ENCODE results near the gene DNAJC4.
A peak's percentile ranks its signal among the peaks of the same experiment; 100 is the strongest.

The DNAJC4 gene

DNA sequence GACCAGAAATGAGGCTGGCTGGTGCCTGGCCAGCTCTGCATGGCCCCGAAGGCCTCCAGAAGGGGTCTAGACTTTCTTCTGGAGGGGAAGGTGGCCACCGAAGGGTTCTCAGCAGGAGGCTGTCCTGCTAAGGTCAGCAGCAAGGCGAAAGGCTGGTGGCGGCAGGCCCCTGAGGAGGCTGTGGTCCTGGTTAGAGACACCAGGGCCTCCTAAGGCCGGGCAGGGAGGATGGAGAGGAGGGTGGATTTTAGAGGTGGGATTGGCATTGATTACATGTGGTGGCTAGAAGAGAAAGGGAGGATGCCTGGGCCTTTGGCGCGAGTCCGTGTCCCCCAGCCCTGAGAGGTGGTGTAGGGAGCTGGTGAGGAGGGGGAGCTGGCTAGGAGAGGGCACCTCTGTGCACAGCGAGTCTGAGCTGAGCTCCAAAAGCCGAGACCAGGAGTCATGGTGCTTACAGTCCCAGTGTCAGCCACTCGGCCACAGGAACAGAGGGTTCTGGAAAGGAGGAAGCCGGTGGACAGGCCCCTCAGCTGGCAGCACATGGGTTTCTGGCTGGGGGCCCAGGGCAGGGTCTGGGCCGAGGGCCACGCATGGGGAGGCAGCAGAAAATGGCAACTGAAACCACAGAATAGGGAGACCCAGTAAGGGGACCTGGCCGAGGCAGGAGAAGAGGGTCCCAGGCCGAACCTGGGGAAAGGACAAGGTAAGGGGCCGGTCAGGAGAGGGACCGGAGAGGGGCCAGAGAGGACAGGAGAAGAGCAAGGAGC is 21.4 kb upstream of the DNAJC4 start:
- no peak for DNase-seq

DNA sequence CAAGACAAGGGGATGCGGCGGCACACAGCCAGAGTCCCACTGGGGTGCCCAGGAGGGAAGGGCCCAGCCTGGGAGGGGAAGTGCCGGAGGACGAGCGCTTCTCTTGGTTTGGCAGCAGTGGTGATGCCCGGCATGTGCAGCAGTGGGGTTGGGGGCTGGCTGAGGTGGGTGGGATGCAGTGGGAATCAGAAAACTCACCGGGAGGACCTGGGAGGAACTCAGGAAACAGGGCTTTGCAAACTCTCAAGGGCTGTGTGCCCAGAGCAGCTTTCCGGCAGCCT is 20.8 kb upstream of the DNAJC4 start:
- DNase-seq: no peak

DNA sequence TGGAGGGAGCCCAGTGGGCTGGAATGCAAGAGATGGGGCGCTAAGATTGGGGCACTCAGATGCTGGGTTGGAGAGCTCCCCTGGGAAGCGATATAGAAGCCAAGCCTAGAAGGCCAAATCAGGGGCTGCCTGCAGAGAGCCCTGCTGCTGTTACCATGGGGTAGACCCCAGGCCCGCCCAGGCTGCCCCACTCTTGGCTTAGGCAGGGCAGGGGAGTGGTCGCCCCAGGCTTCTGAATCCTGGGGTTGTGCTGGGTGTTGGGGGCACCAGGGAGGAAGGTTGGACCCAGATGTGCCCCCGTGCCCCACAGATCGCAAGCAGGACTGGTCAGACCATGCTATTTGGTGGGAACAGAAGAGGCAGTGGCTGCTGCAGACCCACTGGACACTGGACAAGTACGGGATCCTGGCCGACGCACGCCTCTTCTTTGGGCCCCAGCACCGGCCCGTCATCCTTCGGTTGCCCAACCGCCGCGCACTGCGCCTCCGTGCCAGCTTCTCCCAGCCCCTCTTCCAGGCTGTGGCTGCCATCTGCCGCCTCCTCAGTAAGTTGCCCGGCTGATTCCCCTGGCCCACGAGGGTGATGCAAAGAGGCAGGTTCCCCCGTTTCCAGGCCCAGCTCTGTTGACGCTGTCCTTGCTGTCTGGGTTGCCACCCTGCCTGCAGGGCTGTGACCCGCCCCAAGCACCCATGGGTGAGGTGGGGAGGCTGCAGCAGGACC is 19.9 kb upstream of the DNAJC4 start:
- DNase-seq: peak; percentile 52

DNA sequence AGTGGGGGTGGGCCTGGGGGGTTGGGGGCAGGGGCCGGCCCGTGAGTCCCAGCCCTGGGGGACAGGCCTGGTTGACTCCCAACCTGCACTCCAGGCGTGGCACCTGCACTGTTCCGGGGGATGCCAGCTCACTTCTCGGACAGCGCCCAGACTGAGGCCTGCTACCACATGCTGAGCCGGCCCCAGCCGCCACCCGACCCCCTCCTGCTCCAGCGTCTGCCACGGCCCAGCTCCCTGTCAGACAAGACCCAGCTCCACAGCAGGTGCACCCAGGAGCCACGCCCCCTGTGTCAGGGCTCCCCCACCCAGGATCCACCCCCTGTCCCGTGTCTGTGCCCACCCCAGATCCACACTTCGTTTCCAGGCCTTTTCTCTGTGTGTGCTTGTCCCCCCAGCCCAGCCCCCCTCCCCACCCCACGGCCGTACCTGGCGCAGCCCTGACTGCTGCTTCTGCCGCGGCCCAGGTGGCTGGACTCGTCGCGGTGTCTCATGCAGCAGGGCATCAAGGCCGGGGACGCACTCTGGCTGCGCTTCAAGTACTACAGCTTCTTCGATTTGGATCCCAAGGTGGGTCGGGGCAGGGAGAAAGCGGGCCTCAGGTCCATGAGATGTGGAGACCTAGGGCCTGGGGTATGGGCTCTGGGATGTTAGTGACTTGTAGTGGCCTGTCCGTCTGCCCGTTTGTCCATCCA is 19.0 kb upstream of the DNAJC4 start:
- DNase-seq: no peak

DNA sequence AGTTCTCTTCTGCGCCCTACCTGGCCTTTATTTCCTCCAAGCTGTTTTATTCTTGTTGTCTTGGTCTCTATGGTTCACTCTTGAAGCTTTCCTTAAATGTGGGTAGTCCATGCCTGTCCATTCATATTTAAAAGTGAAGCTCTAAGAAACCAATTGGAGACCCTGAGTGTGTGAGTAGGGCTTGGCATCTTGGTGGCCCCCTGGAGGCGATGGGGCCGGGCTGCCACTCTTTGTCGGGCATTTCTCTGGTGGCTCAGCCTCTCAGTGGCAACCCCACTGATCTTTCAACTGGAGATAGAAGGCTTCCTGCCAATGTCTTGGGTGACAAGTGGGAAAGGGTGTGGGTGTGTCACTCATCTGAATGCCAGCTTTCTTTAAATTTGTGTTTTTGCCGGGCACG is 13.5 kb upstream of the DNAJC4 start:
- no peak for DNase-seq

DNA sequence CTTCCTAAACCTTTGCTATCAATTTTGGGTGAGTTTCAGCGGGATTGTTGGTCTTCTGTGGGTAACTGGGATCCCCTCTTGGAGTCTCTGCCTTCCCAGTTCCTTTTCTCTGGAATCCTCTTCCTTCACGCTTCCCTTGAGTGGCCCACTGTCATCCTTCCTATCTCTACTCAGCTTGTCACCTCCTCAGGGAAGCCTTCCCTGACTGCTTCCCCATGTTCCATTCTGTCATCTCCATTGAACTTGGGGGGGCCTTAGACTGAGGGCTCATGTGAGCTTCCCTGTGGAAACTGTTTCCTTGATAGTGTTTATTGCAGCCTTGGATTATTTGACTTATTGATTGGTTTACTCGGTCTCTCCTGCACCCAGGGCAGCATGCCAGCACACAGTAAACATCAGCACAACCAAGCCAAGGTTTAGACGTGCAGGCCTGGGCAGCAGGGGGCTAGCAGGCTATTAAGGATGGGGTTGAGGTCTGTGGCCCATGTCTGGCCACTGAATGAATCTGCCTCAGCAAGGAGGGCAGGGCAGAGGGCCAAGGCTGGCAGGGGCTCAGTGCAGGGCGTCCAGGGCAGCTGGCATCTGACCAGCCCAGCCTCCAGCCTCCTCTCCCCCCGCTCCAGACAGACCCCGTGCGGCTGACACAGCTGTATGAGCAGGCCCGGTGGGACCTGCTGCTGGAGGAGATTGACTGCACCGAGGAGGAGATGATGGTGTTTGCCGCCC is 11.6 kb upstream of the DNAJC4 start:
- no peak for DNase-seq

DNA sequence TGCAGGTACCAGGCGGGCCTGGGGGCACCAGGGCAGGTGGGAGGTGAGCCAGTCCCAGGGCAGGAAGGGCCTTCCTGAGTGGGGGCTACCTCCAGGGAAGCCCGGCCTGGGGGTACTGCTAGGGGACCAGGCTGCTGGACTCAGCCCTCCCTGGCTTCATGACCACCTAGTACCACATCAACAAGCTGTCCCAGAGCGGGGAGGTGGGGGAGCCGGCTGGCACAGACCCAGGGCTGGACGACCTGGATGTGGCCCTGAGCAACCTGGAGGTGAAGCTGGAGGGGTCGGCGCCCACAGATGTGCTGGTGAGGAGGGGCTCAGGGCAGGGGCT is 11.0 kb upstream of the DNAJC4 start:
- DNase-seq: no peak

DNA sequence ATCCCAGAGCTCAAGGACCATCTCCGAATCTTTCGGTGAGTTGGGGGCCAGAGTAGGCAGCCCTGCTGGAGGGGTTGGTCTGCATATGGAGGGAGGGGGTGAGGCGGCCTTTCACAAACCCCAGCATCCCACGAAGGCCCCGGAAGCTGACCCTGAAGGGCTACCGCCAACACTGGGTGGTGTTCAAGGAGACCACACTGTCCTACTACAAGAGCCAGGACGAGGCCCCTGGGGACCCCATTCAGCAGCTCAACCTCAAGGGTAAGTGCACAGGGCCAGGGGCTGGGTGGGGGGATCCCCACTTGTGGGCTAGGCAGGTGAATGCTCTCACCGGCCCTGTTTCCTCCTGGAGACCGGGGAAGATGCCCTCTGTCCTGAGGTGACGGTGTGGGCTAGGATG is 10.6 kb upstream of the DNAJC4 start:
- DNase-seq: no peak

DNA sequence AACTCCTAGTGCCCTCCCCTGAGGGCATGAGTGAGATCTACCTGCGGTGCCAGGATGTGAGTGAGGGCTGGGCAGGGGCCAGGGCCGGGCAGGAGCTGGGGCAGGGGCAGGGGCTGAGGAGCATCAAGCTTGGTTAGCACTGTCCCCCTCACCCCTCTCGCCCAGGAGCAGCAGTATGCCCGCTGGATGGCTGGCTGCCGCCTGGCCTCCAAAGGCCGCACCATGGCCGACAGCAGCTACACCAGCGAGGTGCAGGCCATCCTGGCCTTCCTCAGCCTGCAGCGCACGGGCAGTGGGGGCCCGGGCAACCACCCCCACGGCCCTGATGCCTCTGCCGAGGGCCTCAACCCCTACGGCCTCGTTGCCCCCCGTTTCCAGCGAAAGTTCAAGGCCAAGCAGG is 10.1 kb upstream of the DNAJC4 start:
- DNase-seq: no peak

DNA sequence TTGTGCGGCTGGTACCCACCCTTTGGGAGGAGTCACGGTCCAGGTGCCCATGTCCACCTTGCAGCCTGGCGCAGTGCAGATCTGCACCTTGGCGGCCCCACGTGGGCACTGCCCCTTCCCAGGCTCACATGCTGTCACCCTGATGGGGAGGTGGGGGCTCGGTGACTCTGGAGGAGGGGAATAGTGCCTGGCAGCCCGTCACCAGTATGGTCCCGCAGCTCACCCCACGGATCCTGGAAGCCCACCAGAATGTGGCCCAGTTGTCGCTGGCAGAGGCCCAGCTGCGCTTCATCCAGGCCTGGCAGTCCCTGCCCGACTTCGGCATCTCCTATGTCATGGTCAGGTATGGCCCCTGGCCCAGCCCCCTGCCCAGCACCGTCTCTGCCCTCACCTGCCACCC is 9.6 kb upstream of the DNAJC4 start:
- no peak for DNase-seq

DNA sequence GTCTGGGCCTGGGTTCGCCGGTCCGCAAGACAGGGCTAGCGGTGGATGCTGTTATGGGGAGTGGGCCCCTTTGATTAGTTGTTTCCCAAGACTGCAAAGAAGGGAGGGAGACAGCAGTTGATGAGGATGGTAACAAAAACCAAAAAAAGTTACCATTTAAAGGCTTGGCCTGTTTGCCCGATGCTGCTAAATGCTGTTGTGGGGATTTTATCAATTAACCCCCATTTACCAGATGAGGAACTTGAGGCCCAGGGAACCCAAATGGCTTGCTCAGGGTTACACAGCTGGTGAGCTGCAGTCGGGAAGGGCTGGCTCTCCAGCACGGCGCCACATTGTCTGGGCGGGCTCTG is 7.7 kb upstream of the DNAJC4 start:
- no peak for DNase-seq

DNA sequence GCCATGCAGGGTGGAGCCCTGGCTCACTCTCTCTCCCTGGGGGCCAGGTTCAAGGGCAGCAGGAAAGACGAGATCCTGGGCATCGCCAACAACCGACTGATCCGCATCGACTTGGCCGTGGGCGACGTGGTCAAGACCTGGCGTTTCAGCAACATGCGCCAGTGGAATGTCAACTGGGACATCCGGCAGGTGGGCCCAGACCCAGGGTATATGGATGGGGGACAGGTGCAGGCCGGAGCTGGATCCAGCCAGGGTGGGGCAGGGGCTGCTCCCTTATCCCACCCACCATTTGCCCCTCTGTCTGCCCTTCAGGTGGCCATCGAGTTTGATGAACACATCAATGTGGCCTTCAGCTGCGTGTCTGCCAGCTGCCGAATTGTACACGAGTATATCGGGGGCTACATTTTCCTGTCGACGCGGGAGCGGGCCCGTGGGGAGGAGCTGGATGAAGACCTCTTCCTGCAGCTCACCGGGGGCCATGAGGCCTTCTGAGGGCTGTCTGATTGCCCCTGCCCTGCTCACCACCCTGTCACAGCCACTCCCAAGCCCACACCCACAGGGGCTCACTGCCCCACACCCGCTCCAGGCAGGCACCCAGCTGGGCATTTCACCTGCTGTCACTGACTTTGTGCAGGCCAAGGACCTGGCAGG is 7.2 kb upstream of the DNAJC4 start:
- no peak for DNase-seq

DNA sequence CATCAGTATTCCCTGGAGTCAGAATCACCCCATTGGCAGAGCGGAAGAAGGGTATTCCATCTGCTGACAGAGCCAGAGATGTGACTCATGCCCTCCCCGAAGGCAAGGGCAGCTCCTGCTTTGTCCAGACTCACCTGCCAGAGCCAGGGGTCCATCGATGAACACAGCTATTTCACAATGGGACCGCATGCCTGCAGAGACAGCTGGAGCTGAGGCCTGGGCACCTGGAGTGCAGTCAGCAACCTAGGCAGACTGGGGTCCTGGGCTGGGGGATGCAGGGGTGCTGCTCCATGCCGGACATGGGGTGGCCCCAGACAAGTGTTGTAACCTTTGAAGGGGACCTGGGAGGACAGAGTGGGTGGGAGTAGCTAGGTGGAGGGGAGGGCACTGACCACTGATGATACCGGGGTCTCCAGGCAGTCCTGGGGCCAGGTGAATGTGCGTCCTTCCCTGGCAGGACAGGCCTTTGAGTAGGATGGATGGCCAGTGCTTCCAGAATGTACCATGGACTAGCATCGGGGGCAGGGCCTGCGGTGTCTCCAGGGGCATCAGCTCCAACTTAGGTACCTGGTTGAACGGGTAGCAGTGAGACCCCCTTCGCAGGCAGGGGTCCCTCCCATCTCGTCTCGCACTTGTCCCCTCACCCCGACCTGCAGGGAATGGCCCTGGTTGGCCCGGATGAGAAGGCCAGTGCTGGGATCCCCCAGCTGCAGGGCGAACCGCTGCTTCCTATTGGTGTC is 6.0 kb upstream of the DNAJC4 start:
- no peak for DNase-seq

DNA sequence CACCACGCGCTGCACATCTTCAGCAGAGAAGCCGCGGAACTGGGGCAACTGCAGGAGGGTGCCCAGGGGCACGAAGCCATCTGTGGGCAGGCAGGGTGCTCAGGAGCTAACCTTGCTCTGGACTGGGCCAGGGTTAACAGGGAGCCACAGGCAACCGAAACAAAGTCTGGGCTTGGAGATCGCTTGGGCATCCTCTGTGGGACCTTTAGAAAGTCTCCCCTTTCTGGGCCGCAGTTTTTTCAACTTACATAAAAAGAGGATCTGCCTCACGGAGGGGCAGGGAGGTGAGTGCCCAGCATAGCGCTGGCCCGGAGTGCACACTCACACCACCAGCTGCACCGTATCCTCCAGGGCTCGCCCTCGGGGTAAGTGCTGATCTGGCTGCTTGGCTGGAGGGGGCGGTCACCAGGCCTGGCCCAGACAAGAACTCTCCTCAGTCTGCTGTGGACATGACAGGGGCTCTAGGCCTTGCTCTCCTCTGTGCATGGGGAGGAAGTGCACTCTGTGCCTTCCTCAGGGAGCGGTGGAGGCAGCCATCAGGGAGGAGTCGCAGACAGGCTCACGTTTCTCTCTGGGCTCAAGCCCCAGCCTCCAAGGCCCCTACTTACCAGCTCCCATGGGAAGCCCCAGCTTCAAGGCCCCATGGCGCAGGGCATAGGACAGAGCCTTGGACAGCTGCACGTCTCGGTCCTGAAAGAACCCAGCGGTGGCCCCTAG is 5.3 kb upstream of the DNAJC4 start:
- no peak for DNase-seq

DNA sequence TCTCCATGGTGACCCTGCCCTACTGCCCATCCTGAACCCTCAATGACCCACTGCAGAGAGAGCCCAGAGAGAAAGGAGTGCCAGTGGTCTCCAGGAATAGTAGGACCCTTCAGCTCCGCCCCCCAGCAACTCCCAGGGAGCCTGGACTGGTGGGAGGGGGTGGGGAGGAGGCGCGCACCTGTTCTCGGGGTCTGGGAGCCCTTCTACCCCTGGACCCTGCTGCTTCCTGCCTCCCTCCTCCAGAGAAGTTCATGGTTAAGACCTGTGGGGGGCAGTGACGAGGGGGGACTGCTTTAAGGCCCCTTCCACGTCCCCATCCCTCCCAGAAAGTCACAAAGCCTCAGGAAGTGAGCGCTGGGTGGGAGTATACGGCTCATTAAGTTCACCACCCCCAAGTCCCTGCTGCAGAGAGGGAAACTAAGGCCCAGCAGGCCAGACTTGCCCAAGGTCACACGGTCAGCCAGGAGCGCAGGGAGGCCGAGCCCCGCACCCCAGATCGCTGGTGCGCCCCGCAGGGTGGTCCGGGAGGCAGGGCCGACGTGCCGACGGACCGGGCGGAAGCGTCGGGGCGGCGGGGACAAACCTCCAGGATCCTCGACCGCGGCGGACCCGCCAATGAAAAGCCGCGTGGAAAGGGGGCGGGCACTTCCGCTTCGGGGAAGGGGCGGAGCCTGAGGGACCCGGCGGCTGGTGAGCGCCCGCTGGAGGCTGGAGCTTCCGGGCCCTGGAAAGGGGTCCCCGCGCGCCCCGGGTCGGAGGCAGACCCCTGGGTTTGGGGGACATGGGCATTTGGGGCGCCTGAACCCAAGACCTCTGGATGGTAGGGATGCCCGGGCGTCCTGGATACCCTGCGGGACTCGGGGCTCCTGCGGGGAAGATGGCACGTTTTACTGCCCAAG is 4.5 kb upstream of the DNAJC4 start, which contains the start of the genes NUDT22 and TRPT1:
NUDT22 (plus strand) TSS at position 667 of the 899 bp plus-strand sequence. CDS start 379 bp downstream, outside the sequence.
TRPT1 (minus strand) TSS at position 579 of the 899 bp plus-strand sequence; CDS start at position 253, 326 bp downstream.
- peak; percentile 25 for DNase-seq

DNA sequence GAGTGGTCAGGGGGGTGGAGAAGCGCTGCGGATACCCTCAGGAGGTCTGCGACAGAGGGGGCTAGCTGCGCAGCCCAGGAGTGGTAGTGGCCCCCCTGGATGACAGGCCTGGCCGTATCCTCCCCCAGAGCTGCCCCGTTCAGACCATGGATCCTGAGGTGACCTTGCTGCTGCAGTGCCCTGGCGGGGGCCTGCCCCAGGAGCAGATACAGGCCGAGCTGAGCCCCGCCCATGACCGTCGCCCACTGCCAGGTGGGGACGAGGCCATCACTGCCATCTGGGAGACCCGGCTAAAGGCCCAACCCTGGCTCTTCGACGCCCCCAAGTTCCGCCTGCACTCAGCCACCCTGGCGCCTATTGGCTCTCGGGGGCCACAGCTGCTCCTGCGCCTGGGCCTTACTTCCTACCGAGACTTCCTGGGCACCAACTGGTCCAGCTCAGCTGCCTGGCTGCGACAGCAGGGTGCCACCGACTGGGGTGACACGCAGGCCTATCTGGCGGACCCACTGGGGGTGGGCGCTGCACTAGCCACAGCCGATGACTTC is 3.8 kb upstream of the DNAJC4 start:
- no peak for DNase-seq

DNA sequence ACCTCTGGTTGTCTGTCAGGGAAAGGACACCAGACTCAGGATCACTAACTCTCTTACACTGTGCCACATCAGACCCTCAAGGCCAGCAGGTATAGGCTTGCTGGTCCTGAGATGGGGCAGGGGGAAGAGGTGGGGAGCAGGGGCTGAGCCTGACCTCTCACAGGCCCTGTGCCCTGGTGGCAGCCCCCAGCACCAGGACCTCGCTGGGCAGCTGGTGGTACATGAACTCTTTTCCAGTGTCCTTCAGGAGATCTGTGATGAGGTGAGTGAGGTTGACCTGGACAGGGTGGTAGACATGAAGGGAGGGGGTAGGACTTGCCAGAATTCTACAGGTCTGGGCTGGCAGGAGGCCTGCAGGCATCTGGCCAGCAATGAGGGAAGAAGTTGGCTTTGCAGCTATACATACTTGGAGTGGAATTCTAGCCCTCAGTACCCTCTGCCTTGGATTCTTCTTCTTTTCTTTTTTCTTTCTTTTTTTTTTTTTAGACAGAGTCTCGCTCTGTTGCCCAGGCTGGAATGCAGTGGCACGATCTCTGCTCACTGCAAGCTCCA is 2.9 kb upstream of the DNAJC4 start:
- no peak for DNase-seq

DNA sequence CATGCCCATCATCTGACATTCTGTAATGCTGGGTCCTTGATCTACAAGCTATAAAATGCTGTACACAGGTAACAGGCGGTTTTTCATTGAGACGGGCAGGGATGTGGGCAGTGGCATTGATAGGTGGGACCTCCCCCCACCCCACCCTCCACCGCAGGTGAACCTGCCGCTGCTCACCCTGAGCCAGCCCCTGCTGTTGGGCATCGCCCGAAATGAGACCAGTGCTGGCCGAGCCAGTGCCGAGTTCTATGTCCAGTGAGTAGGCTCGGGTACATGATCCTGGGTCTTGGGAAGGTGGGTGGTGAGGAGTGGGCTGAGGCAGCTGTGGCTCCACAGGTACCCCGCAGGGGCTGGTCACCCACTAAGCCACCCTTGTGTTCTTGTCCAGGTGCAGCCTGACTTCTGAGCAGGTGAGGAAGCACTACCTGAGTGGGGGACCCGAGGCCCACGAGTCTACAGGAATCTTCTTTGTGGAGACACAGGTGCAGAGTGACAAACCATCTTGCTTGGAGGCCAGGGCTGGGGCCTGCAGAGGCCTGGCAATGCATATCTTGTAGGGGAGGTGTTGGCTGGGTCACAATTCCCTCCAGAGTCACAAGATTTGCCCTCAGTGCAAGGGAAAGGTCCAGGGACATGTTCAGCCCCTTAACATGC is 1.1 kb upstream of the DNAJC4 start:
- DNase-seq: no peak

DNA sequence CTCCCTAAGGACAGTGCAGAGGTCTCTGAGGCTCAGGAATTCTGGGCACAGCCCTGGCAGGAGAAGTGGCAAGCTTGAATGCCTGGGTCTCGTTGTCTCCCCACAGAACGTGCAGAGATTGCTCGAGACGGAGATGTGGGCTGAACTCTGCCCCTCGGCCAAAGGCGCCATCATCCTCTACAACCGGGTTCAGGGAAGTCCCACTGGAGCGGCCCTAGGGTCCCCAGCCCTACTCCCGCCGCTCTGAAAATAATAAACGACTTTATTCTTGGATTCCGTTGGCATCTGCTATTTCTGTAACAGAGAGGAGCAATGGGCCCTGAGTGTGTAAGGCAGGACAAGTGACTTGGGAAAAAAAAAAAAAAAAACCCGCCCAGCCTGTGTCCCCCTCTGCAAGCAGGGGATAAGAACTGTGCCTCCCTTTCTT is 591 bp upstream of the DNAJC4 start:
- DNase-seq: no peak
